WTC11 (cell line): ENCODE measurements around the gene GORASP1. TPM values are rescaled to one million over a fixed set of nuclear protein-coding genes. Genes with fewer than 3 reads are reported as not detected.

Source experiments
- ATAC-seq: fragments of 200-7000 bp; cut with Tn5 transposase; 2 replicates; pipeline ENCODE4 v1.10.0; 2021; ENCODE audit warnings: mild to moderate bottlenecking, moderate library complexity
- CTCF ChIA-PET: fragments of 300-600 bp; sonication (Branson Sonifier 250); formaldehyde crosslinking; loops from one replicate; lab custom pipeline; 2021; ENCODE audit warnings: antibody characterized with exemption; lab: Charles Lee
- POLR2A ChIA-PET: fragments of 350-600 bp; sonication (Branson Sonifier 250); formaldehyde crosslinking; loops from one replicate; lab custom pipeline; 2021; ENCODE audit warnings: antibody characterized with exemption; lab: Charles Lee
- DNase-seq: peaks from one replicate; pipeline ENCODE4 v3.0.0; 2021; ENCODE audit warnings: low spot score
- H3K27ac Mint-ChIP-seq: 2 replicates; pipeline ENCODE4 v1.8.0; 2021; ENCODE audit warnings: mixed read lengths
- H3K27me3 Mint-ChIP-seq: 2 replicates; pipeline ENCODE4 v1.8.0; 2021; ENCODE audit warnings: low read depth, mild to moderate bottlenecking, moderate library complexity, mixed read lengths
- H3K36me3 Mint-ChIP-seq: 2 replicates; pipeline ENCODE4 v1.8.0; 2021; ENCODE audit warnings: mixed read lengths
- H3K4me1 Mint-ChIP-seq: 2 replicates; pipeline ENCODE4 v1.8.0; 2022; ENCODE audit warnings: mixed read lengths
- H3K4me3 Mint-ChIP-seq: 2 replicates; pipeline ENCODE4 v1.8.0; 2021; ENCODE audit warnings: mild to moderate bottlenecking, moderate library complexity, mixed read lengths
- H3K9me3 Mint-ChIP-seq: 2 replicates; pipeline ENCODE4 v1.8.0; 2021; ENCODE audit warnings: mixed read lengths
- CBFB ChIP-seq: sonication (generic); formaldehyde crosslinking; IDR thresholded peaks from 2 replicates; pipeline ENCODE4 v1.8.1; 2022; ENCODE audit warnings: mild to moderate bottlenecking, low read depth, missing genetic modification reagents
- FOXP1 ChIP-seq: sonication (generic); formaldehyde crosslinking; IDR thresholded peaks from 2 replicates; pipeline ENCODE4 v1.8.0; 2022; ENCODE audit warnings: missing genetic modification reagents, mild to moderate bottlenecking, moderate library complexity, borderline replicate concordance
- GRHL2 ChIP-seq: fragments of 250-450 bp; sonication (Bioruptor Pico); IDR thresholded peaks from 2 replicates; pipeline ENCODE4 v1.8.0; 2022; ENCODE audit warnings: mild to moderate bottlenecking, moderate library complexity; ENCODE audit not compliant: insufficient replicate concordance, severe bottlenecking
- MYBL2 ChIP-seq: sonication (generic); formaldehyde crosslinking; IDR thresholded peaks from 2 replicates; pipeline ENCODE4 v1.8.1; 2023; ENCODE audit warnings: mild to moderate bottlenecking, moderate library complexity, missing genetic modification reagents
- NR3C1 ChIP-seq: sonication (generic); formaldehyde crosslinking; conservative IDR thresholded peaks from 2 replicates; pipeline ENCODE4 v1.8.1; 2023; ENCODE audit warnings: low read depth, mild to moderate bottlenecking, missing genetic modification reagents
- OVOL2 ChIP-seq: fragments of 250-450 bp; sonication (Bioruptor Pico); IDR thresholded peaks from 2 replicates; pipeline ENCODE4 v1.9.0; 2021; ENCODE audit warnings: mild to moderate bottlenecking, borderline replicate concordance
- total RNA-seq: library from RNA; stranded (reverse); gene quantifications from 3 replicates; pipeline ENCODE4 v1.2.3, GENCODE V29; 2021
- TF ChIP-seq, protein P1 (sequence below): sonication (generic); formaldehyde crosslinking; IDR thresholded peaks from 2 replicates; pipeline ENCODE4 v1.8.0; 2023; ENCODE audit warnings: missing genetic modification reagents
- TF ChIP-seq, protein P2 (sequence below): sonication (generic); formaldehyde crosslinking; IDR thresholded peaks from 2 replicates; pipeline ENCODE4 v1.8.1; 2023; ENCODE audit warnings: mild to moderate bottlenecking, missing genetic modification reagents
- TF ChIP-seq, protein P3 (sequence below): sonication (generic); formaldehyde crosslinking; IDR thresholded peaks from 2 replicates; pipeline ENCODE4 v1.8.1; 2023; ENCODE audit warnings: mild to moderate bottlenecking, missing genetic modification reagents, borderline replicate concordance
- TF ChIP-seq, protein P4 (sequence below): sonication (generic); formaldehyde crosslinking; IDR thresholded peaks from 2 replicates; pipeline ENCODE4 v1.8.1; 2022; ENCODE audit warnings: mild to moderate bottlenecking, missing genetic modification reagents, moderate library complexity, borderline replicate concordance
- TF ChIP-seq, protein P5 (sequence below): fragments of 250-450 bp; sonication (Bioruptor Pico); IDR thresholded peaks from 2 replicates; pipeline ENCODE4 v1.9.0; 2021; ENCODE audit warnings: mild to moderate bottlenecking, borderline replicate concordance
- TF ChIP-seq, protein P6 (sequence below): fragments of 200-600 bp; IDR thresholded peaks from 2 replicates; pipeline ENCODE4 v1.8.0; 2022; ENCODE audit warnings: antibody characterized with exemption
- TF ChIP-seq, protein P7 (sequence below): sonication (generic); formaldehyde crosslinking; IDR thresholded peaks from 2 replicates; pipeline ENCODE4 v1.8.1; 2022; ENCODE audit warnings: mild to moderate bottlenecking, moderate library complexity, missing genetic modification reagents
- TF ChIP-seq, protein P8 (sequence below): sonication (generic); formaldehyde crosslinking; conservative IDR thresholded peaks from 2 replicates; pipeline ENCODE4 v1.8.1; 2023; ENCODE audit warnings: mild to moderate bottlenecking, low read depth, missing genetic modification reagents, moderate library complexity
- TF ChIP-seq, protein P9 (sequence below): fragments of 250-450 bp; sonication (Bioruptor Pico); IDR thresholded peaks from 2 replicates; pipeline ENCODE4 v1.9.0; 2021; ENCODE audit warnings: mild to moderate bottlenecking

The GORASP1 gene
- total RNA-seq, 1 experiment from 2014 or later: 47.4 TPM

DNA sequence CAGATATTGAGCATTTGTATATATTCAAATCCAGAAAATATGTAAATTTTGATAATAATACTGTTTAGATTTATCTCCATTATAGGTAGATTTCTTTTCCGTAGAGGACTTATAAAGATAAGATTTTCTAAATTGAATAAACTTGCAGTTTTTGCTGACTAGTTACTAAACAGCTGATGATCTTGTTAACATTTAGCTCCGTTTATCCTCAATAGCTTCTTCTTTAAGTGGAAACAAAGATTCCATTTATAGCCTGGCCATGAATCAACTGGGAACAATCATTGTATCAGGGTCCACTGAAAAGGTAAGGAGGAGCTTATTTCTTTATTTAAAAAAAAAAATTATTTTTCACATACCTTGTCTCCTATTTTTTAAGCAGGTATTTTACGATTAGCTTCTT lies 38.9 kb downstream of the GORASP1 start (continued):
- TF ChIP-seq GRHL2 (no peak), NR3C1 (no peak)
- TF ChIP-seq, protein P1, sequence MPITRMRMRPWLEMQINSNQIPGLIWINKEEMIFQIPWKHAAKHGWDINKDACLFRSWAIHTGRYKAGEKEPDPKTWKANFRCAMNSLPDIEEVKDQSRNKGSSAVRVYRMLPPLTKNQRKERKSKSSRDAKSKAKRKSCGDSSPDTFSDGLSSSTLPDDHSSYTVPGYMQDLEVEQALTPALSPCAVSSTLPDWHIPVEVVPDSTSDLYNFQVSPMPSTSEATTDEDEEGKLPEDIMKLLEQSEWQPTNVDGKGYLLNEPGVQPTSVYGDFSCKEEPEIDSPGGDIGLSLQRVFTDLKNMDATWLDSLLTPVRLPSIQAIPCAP: no peak
- TF ChIP-seq, protein P2, sequence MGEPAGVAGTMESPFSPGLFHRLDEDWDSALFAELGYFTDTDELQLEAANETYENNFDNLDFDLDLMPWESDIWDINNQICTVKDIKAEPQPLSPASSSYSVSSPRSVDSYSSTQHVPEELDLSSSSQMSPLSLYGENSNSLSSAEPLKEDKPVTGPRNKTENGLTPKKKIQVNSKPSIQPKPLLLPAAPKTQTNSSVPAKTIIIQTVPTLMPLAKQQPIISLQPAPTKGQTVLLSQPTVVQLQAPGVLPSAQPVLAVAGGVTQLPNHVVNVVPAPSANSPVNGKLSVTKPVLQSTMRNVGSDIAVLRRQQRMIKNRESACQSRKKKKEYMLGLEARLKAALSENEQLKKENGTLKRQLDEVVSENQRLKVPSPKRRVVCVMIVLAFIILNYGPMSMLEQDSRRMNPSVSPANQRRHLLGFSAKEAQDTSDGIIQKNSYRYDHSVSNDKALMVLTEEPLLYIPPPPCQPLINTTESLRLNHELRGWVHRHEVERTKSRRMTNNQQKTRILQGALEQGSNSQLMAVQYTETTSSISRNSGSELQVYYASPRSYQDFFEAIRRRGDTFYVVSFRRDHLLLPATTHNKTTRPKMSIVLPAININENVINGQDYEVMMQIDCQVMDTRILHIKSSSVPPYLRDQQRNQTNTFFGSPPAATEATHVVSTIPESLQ (CRISPR knock-in tag): no peak
- TF ChIP-seq, protein P3, sequence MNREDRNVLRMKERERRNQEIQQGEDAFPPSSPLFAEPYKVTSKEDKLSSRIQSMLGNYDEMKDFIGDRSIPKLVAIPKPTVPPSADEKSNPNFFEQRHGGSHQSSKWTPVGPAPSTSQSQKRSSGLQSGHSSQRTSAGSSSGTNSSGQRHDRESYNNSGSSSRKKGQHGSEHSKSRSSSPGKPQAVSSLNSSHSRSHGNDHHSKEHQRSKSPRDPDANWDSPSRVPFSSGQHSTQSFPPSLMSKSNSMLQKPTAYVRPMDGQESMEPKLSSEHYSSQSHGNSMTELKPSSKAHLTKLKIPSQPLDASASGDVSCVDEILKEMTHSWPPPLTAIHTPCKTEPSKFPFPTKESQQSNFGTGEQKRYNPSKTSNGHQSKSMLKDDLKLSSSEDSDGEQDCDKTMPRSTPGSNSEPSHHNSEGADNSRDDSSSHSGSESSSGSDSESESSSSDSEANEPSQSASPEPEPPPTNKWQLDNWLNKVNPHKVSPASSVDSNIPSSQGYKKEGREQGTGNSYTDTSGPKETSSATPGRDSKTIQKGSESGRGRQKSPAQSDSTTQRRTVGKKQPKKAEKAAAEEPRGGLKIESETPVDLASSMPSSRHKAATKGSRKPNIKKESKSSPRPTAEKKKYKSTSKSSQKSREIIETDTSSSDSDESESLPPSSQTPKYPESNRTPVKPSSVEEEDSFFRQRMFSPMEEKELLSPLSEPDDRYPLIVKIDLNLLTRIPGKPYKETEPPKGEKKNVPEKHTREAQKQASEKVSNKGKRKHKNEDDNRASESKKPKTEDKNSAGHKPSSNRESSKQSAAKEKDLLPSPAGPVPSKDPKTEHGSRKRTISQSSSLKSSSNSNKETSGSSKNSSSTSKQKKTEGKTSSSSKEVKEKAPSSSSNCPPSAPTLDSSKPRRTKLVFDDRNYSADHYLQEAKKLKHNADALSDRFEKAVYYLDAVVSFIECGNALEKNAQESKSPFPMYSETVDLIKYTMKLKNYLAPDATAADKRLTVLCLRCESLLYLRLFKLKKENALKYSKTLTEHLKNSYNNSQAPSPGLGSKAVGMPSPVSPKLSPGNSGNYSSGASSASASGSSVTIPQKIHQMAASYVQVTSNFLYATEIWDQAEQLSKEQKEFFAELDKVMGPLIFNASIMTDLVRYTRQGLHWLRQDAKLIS (CRISPR knock-in tag): no peak

DNA sequence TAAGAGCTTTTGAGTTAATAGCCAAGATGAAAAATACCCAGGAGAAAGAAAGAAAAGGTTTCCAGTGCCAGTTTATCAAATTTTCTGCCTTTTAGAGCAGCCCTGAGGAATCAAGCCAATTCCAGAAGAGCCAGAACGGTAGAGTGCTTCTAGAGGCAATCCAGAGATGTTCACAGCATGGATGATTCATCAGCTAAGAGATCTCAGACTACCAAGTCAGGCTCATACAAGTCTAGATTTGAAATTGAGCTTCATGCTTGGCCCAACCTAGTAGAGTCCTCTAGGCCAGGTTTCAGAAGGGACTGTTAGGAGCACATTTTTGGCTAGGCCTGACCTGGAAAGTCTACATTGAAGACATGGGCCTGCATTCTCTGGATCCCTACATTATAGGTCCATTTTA lies 40.1 kb downstream of the GORASP1 start:
- Mint-ChIP-seq H3K36me3 (peaks cover 21% of the 10 kb centered on the region), H3K4me3 (no peak overlapping the region), H3K9me3 (no peaks in the 10 kb centered on the region)
- CTCF ChIA-PET: interaction anchor here (0.6 to 1.3 kb wide), 2 partner anchors 221 kb away, joined by 3 read pairs; no protein-coding TSS in a partner anchor
- no peak for DNase-seq
- POLR2A ChIA-PET: no interaction called here
- TF ChIP-seq MYBL2 (CRISPR knock-in tag) (no peak), CBFB (no peak), FOXP1 (no peak), OVOL2 (CRISPR knock-in tag) (no peak)
- TF ChIP-seq, protein P4, sequence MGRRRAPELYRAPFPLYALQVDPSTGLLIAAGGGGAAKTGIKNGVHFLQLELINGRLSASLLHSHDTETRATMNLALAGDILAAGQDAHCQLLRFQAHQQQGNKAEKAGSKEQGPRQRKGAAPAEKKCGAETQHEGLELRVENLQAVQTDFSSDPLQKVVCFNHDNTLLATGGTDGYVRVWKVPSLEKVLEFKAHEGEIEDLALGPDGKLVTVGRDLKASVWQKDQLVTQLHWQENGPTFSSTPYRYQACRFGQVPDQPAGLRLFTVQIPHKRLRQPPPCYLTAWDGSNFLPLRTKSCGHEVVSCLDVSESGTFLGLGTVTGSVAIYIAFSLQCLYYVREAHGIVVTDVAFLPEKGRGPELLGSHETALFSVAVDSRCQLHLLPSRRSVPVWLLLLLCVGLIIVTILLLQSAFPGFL (CRISPR knock-in tag): no peak
- TF ChIP-seq, protein P5, sequence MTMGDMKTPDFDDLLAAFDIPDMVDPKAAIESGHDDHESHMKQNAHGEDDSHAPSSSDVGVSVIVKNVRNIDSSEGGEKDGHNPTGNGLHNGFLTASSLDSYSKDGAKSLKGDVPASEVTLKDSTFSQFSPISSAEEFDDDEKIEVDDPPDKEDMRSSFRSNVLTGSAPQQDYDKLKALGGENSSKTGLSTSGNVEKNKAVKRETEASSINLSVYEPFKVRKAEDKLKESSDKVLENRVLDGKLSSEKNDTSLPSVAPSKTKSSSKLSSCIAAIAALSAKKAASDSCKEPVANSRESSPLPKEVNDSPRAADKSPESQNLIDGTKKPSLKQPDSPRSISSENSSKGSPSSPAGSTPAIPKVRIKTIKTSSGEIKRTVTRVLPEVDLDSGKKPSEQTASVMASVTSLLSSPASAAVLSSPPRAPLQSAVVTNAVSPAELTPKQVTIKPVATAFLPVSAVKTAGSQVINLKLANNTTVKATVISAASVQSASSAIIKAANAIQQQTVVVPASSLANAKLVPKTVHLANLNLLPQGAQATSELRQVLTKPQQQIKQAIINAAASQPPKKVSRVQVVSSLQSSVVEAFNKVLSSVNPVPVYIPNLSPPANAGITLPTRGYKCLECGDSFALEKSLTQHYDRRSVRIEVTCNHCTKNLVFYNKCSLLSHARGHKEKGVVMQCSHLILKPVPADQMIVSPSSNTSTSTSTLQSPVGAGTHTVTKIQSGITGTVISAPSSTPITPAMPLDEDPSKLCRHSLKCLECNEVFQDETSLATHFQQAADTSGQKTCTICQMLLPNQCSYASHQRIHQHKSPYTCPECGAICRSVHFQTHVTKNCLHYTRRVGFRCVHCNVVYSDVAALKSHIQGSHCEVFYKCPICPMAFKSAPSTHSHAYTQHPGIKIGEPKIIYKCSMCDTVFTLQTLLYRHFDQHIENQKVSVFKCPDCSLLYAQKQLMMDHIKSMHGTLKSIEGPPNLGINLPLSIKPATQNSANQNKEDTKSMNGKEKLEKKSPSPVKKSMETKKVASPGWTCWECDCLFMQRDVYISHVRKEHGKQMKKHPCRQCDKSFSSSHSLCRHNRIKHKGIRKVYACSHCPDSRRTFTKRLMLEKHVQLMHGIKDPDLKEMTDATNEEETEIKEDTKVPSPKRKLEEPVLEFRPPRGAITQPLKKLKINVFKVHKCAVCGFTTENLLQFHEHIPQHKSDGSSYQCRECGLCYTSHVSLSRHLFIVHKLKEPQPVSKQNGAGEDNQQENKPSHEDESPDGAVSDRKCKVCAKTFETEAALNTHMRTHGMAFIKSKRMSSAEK (CRISPR knock-in tag): no peak
- TF ChIP-seq, protein P6, sequence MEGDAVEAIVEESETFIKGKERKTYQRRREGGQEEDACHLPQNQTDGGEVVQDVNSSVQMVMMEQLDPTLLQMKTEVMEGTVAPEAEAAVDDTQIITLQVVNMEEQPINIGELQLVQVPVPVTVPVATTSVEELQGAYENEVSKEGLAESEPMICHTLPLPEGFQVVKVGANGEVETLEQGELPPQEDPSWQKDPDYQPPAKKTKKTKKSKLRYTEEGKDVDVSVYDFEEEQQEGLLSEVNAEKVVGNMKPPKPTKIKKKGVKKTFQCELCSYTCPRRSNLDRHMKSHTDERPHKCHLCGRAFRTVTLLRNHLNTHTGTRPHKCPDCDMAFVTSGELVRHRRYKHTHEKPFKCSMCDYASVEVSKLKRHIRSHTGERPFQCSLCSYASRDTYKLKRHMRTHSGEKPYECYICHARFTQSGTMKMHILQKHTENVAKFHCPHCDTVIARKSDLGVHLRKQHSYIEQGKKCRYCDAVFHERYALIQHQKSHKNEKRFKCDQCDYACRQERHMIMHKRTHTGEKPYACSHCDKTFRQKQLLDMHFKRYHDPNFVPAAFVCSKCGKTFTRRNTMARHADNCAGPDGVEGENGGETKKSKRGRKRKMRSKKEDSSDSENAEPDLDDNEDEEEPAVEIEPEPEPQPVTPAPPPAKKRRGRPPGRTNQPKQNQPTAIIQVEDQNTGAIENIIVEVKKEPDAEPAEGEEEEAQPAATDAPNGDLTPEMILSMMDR: no peak
- TF ChIP-seq, protein P7, sequence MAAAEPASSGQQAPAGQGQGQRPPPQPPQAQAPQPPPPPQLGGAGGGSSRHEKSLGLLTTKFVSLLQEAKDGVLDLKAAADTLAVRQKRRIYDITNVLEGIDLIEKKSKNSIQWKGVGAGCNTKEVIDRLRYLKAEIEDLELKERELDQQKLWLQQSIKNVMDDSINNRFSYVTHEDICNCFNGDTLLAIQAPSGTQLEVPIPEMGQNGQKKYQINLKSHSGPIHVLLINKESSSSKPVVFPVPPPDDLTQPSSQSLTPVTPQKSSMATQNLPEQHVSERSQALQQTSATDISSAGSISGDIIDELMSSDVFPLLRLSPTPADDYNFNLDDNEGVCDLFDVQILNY (CRISPR knock-in tag): no peak
- TF ChIP-seq, protein P8, sequence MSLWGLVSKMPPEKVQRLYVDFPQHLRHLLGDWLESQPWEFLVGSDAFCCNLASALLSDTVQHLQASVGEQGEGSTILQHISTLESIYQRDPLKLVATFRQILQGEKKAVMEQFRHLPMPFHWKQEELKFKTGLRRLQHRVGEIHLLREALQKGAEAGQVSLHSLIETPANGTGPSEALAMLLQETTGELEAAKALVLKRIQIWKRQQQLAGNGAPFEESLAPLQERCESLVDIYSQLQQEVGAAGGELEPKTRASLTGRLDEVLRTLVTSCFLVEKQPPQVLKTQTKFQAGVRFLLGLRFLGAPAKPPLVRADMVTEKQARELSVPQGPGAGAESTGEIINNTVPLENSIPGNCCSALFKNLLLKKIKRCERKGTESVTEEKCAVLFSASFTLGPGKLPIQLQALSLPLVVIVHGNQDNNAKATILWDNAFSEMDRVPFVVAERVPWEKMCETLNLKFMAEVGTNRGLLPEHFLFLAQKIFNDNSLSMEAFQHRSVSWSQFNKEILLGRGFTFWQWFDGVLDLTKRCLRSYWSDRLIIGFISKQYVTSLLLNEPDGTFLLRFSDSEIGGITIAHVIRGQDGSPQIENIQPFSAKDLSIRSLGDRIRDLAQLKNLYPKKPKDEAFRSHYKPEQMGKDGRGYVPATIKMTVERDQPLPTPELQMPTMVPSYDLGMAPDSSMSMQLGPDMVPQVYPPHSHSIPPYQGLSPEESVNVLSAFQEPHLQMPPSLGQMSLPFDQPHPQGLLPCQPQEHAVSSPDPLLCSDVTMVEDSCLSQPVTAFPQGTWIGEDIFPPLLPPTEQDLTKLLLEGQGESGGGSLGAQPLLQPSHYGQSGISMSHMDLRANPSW (CRISPR knock-in tag): no peak
- TF ChIP-seq, protein P9, sequence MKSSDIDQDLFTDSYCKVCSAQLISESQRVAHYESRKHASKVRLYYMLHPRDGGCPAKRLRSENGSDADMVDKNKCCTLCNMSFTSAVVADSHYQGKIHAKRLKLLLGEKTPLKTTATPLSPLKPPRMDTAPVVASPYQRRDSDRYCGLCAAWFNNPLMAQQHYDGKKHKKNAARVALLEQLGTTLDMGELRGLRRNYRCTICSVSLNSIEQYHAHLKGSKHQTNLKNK (CRISPR knock-in tag): no peak
- TF ChIP-seq, all 79 proteins: peak for 0
- no peak for ATAC-seq
- no peaks in the 10 kb centered on the region for H3K27me3 Mint-ChIP-seq
- no peak overlapping the region for H3K27ac Mint-ChIP-seq
- 0 out of 2 replicates have a peak, but pooled peaks cover 3% of the 10 kb centered on the region for H3K4me1 Mint-ChIP-seq
